ENCODE results near the gene HBM.

- TF ChIP-seq, protein P1, sequence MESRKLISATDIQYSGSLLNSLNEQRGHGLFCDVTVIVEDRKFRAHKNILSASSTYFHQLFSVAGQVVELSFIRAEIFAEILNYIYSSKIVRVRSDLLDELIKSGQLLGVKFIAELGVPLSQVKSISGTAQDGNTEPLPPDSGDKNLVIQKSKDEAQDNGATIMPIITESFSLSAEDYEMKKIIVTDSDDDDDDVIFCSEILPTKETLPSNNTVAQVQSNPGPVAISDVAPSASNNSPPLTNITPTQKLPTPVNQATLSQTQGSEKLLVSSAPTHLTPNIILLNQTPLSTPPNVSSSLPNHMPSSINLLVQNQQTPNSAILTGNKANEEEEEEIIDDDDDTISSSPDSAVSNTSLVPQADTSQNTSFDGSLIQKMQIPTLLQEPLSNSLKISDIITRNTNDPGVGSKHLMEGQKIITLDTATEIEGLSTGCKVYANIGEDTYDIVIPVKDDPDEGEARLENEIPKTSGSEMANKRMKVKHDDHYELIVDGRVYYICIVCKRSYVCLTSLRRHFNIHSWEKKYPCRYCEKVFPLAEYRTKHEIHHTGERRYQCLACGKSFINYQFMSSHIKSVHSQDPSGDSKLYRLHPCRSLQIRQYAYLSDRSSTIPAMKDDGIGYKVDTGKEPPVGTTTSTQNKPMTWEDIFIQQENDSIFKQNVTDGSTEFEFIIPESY (IDR thresholded peaks at IDR 0.05), result no peak
- TF ChIP-seq, protein P2, sequence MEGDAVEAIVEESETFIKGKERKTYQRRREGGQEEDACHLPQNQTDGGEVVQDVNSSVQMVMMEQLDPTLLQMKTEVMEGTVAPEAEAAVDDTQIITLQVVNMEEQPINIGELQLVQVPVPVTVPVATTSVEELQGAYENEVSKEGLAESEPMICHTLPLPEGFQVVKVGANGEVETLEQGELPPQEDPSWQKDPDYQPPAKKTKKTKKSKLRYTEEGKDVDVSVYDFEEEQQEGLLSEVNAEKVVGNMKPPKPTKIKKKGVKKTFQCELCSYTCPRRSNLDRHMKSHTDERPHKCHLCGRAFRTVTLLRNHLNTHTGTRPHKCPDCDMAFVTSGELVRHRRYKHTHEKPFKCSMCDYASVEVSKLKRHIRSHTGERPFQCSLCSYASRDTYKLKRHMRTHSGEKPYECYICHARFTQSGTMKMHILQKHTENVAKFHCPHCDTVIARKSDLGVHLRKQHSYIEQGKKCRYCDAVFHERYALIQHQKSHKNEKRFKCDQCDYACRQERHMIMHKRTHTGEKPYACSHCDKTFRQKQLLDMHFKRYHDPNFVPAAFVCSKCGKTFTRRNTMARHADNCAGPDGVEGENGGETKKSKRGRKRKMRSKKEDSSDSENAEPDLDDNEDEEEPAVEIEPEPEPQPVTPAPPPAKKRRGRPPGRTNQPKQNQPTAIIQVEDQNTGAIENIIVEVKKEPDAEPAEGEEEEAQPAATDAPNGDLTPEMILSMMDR (IDR thresholded peaks at IDR 0.05; ENCODE audit: low read depth, low read length, missing input control), result no peak
- TF ChIP-seq, protein P3, sequence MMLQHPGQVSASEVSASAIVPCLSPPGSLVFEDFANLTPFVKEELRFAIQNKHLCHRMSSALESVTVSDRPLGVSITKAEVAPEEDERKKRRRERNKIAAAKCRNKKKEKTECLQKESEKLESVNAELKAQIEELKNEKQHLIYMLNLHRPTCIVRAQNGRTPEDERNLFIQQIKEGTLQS (IDR thresholded peaks at IDR 0.05), result no peak
These were observed 33.7 kb upstream of the HBM start for GRCh38 chr16:132120-132519.

Measured in liver (tissue), 3 donors.